Measurements from ENCODE around the gene POLD3.
A peak's percentile ranks its signal among the peaks of the same experiment; 100 is the strongest.

The POLD3 gene

GRCh38 chr11:74593463-74593862, 1.1 kb downstream of the POLD3 start:
- TF ChIP-seq, protein P1, sequence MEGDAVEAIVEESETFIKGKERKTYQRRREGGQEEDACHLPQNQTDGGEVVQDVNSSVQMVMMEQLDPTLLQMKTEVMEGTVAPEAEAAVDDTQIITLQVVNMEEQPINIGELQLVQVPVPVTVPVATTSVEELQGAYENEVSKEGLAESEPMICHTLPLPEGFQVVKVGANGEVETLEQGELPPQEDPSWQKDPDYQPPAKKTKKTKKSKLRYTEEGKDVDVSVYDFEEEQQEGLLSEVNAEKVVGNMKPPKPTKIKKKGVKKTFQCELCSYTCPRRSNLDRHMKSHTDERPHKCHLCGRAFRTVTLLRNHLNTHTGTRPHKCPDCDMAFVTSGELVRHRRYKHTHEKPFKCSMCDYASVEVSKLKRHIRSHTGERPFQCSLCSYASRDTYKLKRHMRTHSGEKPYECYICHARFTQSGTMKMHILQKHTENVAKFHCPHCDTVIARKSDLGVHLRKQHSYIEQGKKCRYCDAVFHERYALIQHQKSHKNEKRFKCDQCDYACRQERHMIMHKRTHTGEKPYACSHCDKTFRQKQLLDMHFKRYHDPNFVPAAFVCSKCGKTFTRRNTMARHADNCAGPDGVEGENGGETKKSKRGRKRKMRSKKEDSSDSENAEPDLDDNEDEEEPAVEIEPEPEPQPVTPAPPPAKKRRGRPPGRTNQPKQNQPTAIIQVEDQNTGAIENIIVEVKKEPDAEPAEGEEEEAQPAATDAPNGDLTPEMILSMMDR (IDR thresholded peaks at IDR 0.05): no peak
- H3K4me1 Mint-ChIP-seq: peaks cover 33% of the 10 kb centered on the region
- peak overlapping the region; percentile 99 for H3K27ac Mint-ChIP-seq
- H3K27me3 Mint-ChIP-seq (ENCODE audit: low read depth, poor library complexity): peaks cover 12% of the 10 kb centered on the region
- H3K9me3 Mint-ChIP-seq: peaks cover 19% of the 10 kb centered on the region
- H3K36me3 Mint-ChIP-seq (ENCODE audit: low read depth): peaks cover 42% of the 10 kb centered on the region
- H3K4me3 Mint-ChIP-seq: peak overlapping the region; percentile 97
- DNase-seq: no peak

DNA sequence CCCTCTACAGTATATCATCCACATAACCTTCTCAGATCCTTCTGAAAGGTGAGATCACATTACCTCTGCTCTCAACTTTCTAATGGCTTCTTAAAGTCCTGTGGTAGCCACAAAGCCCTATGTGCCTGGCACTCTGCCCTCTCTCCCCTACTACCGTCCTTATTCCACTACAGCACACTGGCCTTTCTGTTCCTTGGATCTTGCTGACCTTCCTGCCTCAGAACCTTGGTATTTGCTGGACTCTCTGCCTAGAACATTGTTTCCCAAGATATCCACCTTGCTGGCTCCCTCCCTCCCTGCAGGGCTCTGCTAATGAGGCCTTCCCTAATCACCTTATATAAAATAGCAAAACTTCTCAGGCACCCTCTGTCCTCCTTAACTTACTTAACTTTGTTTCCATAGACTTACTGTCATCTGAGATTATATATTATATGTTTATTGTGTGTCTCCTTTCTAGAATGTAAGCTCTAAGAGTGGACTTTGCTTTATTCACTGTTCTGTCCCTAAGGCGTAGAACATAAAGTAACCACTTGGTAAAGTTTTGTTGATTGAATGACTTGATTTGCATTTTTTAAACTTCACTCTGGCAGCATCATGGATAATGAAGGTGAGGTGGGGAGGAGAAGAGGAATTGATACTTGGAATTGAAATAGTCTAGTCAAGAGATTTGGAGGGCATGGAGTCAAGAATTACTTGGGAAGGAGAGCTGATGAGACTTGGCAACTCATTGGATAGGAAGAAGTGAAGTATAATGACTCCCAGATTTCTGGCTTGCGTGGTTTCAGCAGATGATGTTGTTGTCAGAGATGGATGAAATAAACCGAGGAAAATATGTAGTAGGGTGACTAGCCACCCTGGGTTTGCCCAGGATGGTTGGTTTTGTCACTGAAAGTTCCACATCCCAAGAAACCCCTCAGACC, 10.5 kb downstream of the POLD3 start:
- no peak for DNase-seq
- Mint-ChIP-seq H3K9me3 (no peaks in the 10 kb centered on the region), H3K4me1 (peaks cover 4% of the 10 kb centered on the region), H3K36me3 (ENCODE audit: low read depth) (peaks cover 36% of the 10 kb centered on the region), H3K27me3 (ENCODE audit: low read depth, poor library complexity) (no peaks in the 10 kb centered on the region), H3K4me3 (no peak overlapping the region), H3K27ac (no peak overlapping the region)
- TF ChIP-seq, protein P1 (IDR thresholded peaks at IDR 0.05): no peak

- peaks cover 36% of the 10 kb centered on the region for H3K36me3 Mint-ChIP-seq (ENCODE audit: low read depth)
- H3K27me3 Mint-ChIP-seq (ENCODE audit: low read depth, poor library complexity): no peaks in the 10 kb centered on the region
- peaks cover 4% of the 10 kb centered on the region for H3K4me1 Mint-ChIP-seq
- H3K4me3 Mint-ChIP-seq: no peak overlapping the region
- no peaks in the 10 kb centered on the region for H3K9me3 Mint-ChIP-seq
- no peak for DNase-seq
- no peak overlapping the region for H3K27ac Mint-ChIP-seq
- TF ChIP-seq, protein P1 (IDR thresholded peaks at IDR 0.05): no peak
Observed at GRCh38 chr11:74603845-74604244, 11.5 kb downstream of the POLD3 start.

GRCh38 chr11:74604311-74604710, 11.9 kb downstream of the POLD3 start:
- no peaks in the 10 kb centered on the region for H3K9me3 Mint-ChIP-seq
- H3K27me3 Mint-ChIP-seq (ENCODE audit: low read depth, poor library complexity): no peaks in the 10 kb centered on the region
- H3K4me3 Mint-ChIP-seq: no peak overlapping the region

DNA sequence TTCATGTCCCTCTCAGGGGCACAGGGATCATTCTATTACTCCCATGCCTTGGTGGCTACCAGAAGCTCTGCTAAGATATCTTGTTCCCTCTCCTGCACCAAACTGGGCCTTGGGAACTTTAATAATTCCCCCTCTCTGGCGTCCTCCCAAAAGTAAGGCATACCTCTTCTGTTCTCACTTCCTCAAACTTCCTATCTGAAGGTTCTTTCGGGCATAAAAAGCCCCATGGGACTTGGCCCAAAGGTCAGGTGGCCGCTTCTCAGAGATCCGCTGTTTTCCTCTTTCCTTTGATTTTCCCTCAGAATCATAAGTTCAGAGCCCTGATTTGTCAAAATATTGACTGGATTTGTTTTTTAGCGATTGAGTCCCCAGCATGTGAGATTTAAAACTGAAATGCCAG, 13.0 kb downstream of the POLD3 start:
- no peak overlapping the region for H3K4me3 Mint-ChIP-seq
- H3K27ac Mint-ChIP-seq: peak overlapping the region; percentile 96
- peaks cover 4% of the 10 kb centered on the region for H3K4me1 Mint-ChIP-seq

More at GRCh38 chr11:74604311-74604710, 11.9 kb downstream of the POLD3 start:
- TF ChIP-seq, protein P1 (IDR thresholded peaks at IDR 0.05): no peak
- Mint-ChIP-seq H3K36me3 (ENCODE audit: low read depth) (peaks cover 41% of the 10 kb centered on the region), H3K4me1 (peaks cover 4% of the 10 kb centered on the region), H3K27ac (no peak overlapping the region)
- no peak for DNase-seq

More for the DNA sequence above, 13.0 kb downstream of the POLD3 start:
- no peaks in the 10 kb centered on the region for H3K27me3 Mint-ChIP-seq (ENCODE audit: low read depth, poor library complexity)
- TF ChIP-seq, protein P1 (IDR thresholded peaks at IDR 0.05): no peak
- peaks cover 46% of the 10 kb centered on the region for H3K36me3 Mint-ChIP-seq (ENCODE audit: low read depth)
- peaks cover 7% of the 10 kb centered on the region for H3K9me3 Mint-ChIP-seq
- no peak for DNase-seq

All from nephron progenitor cell (in vitro differentiated cells).